WERI-Rb-1 (cell line): ENCODE results near the gene SLC6A3.

ENCODE experiments used
- DNase-seq: peaks from one replicate; pipeline ENCODE4 v3.0.0-alpha.2; 2020
- H3K27ac ChIP-seq: fragments of 250-450 bp; sonication (Bioruptor Pico); 2 replicates; pipeline ENCODE4 v1.5.1; 2020; ENCODE audit warnings: mild to moderate bottlenecking, moderate library complexity
- H3K27me3 ChIP-seq: fragments of 250-450 bp; sonication (Bioruptor Pico); 2 replicates; pipeline ENCODE4 v1.5.1; 2021; ENCODE audit warnings: mild to moderate bottlenecking, low read depth, moderate library complexity; ENCODE audit not compliant: insufficient read depth, severe bottlenecking
- H3K36me3 ChIP-seq: fragments of 250-450 bp; sonication (Bioruptor Pico); 2 replicates; pipeline ENCODE4 v1.5.1; 2020; ENCODE audit warnings: mild to moderate bottlenecking, moderate library complexity
- H3K4me3 ChIP-seq: 2 replicates; pipeline ENCODE4 v1.5.1; 2011; ENCODE audit warnings: low read depth, mild to moderate bottlenecking, control low read depth, low read length
- H3K9me3 ChIP-seq: fragments of 250-450 bp; sonication (Bioruptor Pico); 2 replicates; pipeline ENCODE4 v1.5.1; 2021; ENCODE audit warnings: mild to moderate bottlenecking, moderate library complexity; ENCODE audit not compliant: severe bottlenecking
- TF ChIP-seq, protein P1 (sequence below): IDR thresholded peaks from 2 replicates; pipeline ENCODE4 v1.5.1; 2011; ENCODE audit warnings: low read depth, mild to moderate bottlenecking, control low read depth, inconsistent platforms, low read length

The SLC6A3 gene

DNA sequence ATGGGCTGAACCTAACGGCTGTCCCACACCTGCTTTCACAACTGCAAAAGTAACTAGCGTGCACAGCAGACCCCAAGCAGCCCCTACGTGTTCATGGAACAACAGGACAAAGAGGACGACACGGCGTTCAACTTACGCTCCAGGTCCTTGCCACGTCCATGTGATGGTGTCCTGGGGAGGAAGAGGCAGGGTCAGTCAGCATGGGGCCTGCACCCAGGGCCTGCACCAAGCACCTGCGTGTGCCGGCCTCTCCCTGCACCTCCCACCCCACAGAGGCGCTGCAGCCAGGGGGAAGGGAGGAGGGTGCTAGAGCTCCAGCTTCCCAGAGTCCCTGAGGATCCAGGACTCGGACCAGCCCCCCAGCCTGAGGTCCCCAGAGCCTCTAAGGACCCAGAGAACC lies 35.6 kb upstream of the SLC6A3 start:
- no peaks in the 10 kb centered on the region for H3K27me3 ChIP-seq
- H3K9me3 ChIP-seq, result no peaks in the 10 kb centered on the region
- TF ChIP-seq, protein P1, sequence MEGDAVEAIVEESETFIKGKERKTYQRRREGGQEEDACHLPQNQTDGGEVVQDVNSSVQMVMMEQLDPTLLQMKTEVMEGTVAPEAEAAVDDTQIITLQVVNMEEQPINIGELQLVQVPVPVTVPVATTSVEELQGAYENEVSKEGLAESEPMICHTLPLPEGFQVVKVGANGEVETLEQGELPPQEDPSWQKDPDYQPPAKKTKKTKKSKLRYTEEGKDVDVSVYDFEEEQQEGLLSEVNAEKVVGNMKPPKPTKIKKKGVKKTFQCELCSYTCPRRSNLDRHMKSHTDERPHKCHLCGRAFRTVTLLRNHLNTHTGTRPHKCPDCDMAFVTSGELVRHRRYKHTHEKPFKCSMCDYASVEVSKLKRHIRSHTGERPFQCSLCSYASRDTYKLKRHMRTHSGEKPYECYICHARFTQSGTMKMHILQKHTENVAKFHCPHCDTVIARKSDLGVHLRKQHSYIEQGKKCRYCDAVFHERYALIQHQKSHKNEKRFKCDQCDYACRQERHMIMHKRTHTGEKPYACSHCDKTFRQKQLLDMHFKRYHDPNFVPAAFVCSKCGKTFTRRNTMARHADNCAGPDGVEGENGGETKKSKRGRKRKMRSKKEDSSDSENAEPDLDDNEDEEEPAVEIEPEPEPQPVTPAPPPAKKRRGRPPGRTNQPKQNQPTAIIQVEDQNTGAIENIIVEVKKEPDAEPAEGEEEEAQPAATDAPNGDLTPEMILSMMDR, result no peak
- DNase-seq, result no peak
- no peak overlapping the region for H3K4me3 ChIP-seq
- no peak overlapping the region for H3K27ac ChIP-seq
- H3K36me3 ChIP-seq, result peaks cover 50% of the 10 kb centered on the region

DNA sequence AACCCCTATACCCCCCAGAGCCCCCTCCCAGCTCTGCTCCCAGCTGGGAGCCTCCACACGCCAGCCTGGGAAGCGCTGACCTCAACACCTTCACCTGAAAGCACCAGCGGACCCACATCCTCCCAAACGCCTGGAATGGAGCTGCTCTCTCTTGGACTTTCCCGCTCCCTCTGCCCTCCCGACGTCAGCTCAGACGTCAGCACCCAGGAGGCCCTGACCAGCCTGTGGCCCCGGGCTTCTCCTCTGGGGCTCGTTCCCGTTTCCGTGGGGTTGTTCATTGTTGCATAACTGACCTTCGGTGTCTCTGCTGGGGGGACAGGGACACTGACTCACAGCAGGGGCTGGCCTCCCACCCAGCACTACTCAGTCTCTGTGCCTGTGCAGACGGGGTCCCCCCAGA lies 35.0 kb upstream of the SLC6A3 start:
- peaks cover 47% of the 10 kb centered on the region for H3K36me3 ChIP-seq
- DNase-seq, result no peak
- H3K27me3 ChIP-seq, result no peaks in the 10 kb centered on the region
- TF ChIP-seq, protein P1, result no peak
- no peaks in the 10 kb centered on the region for H3K9me3 ChIP-seq
- H3K4me3 ChIP-seq, result no peak overlapping the region
- no peak overlapping the region for H3K27ac ChIP-seq

DNA sequence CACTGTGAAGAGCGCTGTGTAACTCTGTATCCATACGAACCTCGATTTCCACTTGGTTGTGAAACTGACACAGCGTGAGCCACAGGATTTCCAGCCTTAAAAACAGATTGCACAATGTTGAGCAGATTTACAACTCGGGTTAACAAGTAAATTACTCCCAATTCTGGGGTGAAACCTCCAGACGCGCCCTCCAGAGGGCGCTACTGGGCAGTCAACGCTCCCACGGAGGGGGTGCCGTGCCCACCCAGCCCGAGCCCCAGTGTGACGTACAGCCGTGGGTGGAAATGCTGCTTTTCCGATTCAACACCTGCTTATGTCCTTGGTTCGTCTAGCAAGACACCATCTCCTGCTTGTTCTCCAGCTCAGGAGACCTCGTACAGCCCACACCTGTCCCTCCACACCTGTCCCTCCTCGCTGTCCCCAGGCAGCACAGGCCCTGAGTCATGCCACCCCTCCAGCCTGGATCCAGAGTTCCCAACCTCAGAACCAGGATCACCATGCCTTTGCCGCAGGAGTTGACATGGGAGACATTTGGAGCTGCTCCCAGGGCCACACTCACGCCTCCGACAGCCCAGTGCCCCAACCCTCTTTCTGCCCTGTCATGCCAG lies 34.4 kb upstream of the SLC6A3 start:
- H3K9me3 ChIP-seq, result no peaks in the 10 kb centered on the region
- peak; percentile 63 for DNase-seq
- no peak overlapping the region for H3K4me3 ChIP-seq
- no peaks in the 10 kb centered on the region for H3K27me3 ChIP-seq
- TF ChIP-seq, protein P1, result peak; percentile 93
- H3K27ac ChIP-seq, result no peak overlapping the region
- peaks cover 50% of the 10 kb centered on the region for H3K36me3 ChIP-seq

DNA sequence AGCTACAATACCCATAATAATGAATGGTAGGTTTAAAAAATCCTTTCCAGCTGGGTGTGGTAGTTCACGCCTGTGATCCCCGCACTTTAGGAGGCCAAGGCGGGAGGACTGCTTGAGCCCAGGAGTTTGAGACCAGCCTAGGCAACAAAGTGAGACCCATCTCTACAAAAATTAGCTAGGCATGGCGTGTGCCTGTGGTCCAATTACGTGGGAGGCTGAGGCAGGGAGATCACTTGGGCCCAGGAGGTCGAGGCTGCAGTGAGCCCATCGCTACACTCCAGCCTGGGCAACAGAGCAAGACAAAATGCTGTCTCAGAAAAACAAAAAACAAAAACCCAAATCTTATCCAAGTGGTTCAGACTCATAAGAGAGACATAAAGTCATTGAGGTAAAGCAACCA lies 33.8 kb upstream of the SLC6A3 start:
- H3K36me3 ChIP-seq, result peaks cover 56% of the 10 kb centered on the region

DNA sequence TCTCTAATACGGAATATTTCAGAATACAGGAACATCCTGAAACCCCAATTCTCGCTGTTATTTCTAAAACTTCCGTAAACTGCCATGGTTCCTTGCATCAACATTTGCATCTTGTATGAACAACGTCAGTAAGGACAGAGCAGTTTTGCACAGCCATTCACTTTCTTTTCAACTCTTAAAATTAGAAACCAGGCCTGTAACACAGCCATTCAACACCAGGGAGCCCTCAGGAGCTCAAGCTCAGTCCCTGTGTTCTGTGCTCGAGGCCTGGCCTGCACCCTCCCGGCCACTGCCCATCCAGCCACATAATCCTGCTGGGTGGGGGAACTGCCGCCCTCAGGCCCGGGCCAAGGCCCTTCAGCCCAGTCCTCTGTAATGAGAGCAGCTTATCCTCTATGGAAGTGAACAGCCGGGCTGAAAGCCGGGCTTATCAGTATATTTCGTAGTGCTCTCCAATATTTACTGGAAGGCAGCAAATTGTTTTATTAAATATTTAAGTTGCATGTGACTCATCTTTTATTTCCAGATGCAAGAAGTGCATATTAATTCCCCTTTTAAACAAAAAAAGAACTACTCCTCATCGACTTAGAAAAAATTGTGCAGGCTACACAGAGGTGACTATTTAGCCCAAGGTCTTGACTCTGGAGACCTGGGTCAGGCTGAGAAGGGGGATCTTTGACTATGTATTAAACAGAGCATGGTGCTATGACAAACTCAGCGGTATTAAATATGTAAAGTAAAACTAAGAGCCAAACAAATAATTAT lies 33.2 kb upstream of the SLC6A3 start:
- TF ChIP-seq, protein P1, result peak; percentile 70
- peaks cover 62% of the 10 kb centered on the region for H3K36me3 ChIP-seq

More for the DNA sequence above, 33.8 kb upstream of the SLC6A3 start:
- H3K4me3 ChIP-seq, result no peak overlapping the region
- H3K9me3 ChIP-seq, result no peaks in the 10 kb centered on the region
- H3K27ac ChIP-seq, result 0 out of 2 replicates have a peak overlapping the region, but pooled peaks have one; percentile 1
- TF ChIP-seq, protein P1, result no peak
- no peak for DNase-seq
- H3K27me3 ChIP-seq, result no peaks in the 10 kb centered on the region

More for the DNA sequence above, 33.2 kb upstream of the SLC6A3 start:
- H3K9me3 ChIP-seq, result no peaks in the 10 kb centered on the region
- no peak overlapping the region for H3K4me3 ChIP-seq
- 0 out of 2 replicates have a peak overlapping the region, but pooled peaks have one; percentile 1 for H3K27ac ChIP-seq
- DNase-seq, result peak; percentile 91
- no peaks in the 10 kb centered on the region for H3K27me3 ChIP-seq
